Naive B cell (primary cell): ENCODE data around the gene FUBP1. TPM values are rescaled to one million over a fixed set of nuclear protein-coding genes. Genes with fewer than 3 reads are reported as not detected.
"Not testable (repeated sequence)": the region's sequence is repeated elsewhere in the genome, so short reads cannot be mapped to it uniquely, and the experiment has no call there.

Source experiments
- ATAC-seq, 2 donors: fragments of 150-1000 bp; cut with Tn5 transposase; 2 replicates each; pipeline ENCODE4 v1.10.0; 2021; ENCODE audit warnings: low read depth in 2 of 2, mild to moderate bottlenecking in 2 of 2, moderate library complexity in 2 of 2
- DNase-seq: peaks from one replicate; pipeline ENCODE4 v3.0.0; 2022
- H3K27ac Mint-ChIP-seq, 6 donors: one replicate each; pipeline ENCODE4 v1.8.0; 2020 to 2022; ENCODE audit warnings: mild to moderate bottlenecking in 6 of 6, mixed read lengths in 6 of 6, moderate library complexity in 5 of 6, inconsistent platforms in 2 of 6
- H3K27me3 Mint-ChIP-seq, 3 donors: one replicate each; pipeline ENCODE4 v1.8.0; 2021 to 2022; ENCODE audit warnings: mixed read lengths in 3 of 3, mild to moderate bottlenecking in 1 of 3
- H3K36me3 Mint-ChIP-seq, 2 donors: one replicate each; pipeline ENCODE4 v1.8.0; 2020 to 2022; ENCODE audit warnings: mixed read lengths in 2 of 2, inconsistent platforms in 1 of 2, mild to moderate bottlenecking in 1 of 2
- H3K4me1 Mint-ChIP-seq, 3 donors: one replicate each; pipeline ENCODE4 v1.8.0; 2020 to 2022; ENCODE audit warnings: mixed read lengths in 3 of 3, inconsistent platforms in 1 of 3, mild to moderate bottlenecking in 1 of 3, moderate library complexity in 1 of 3
- H3K4me3 Mint-ChIP-seq, 8 donors: one replicate each; pipeline ENCODE4 v1.8.0; 2020 to 2022; ENCODE audit warnings: mild to moderate bottlenecking in 8 of 8, mixed read lengths in 8 of 8, moderate library complexity in 8 of 8, inconsistent platforms in 2 of 8
- H3K9me3 Mint-ChIP-seq, 7 donors: one replicate each; pipeline ENCODE4 v1.8.0; 2020 to 2022; ENCODE audit warnings: mixed read lengths in 7 of 7, mild to moderate bottlenecking in 5 of 7, inconsistent platforms in 2 of 7, moderate library complexity in 1 of 7
- polyA plus RNA-seq, 6 donors: library from polyadenylated mRNA; unstranded; fragments of 300-500 nt; fragmentation: Illumina TruSeq; gene quantifications; one replicate each; pipeline ENCODE4 v1.2.3, GENCODE V29; 2021; ENCODE audit warnings: low read depth in 6 of 6

The FUBP1 gene
- polyA plus RNA-seq, 6 donors from 2014 or later, result 19.8 to 58.4 (median 45.8) TPM

GRCh38 chr1:78003882-78004718 is 25.2 kb upstream of the FUBP1 start:
- Mint-ChIP-seq H3K27me3 (no peaks in the 10 kb centered on the region), H3K4me3 (peak overlapping the region; percentile 87 to 93 (median 90)), H3K9me3 (no peaks in the 10 kb centered on the region), H3K4me1 (peaks cover 18 to 31% (median 25%) of the 10 kb centered on the region in 3 donors), H3K27ac (peak overlapping the region; percentile 98 to 100 (median 99)), H3K36me3 (no peaks in the 10 kb centered on the region)
- ATAC-seq (peak; percentile 58 to 62), DNase-seq (peak; percentile 51)

GRCh38 chr1:78003070-78003746 is 24.3 kb upstream of the FUBP1 start:
- DNase-seq (no peak), ATAC-seq (no peak)
- H3K4me1 Mint-ChIP-seq, result peaks cover 18 to 31% (median 26%) of the 10 kb centered on the region in 3 donors

GRCh38 chr1:78000536-78000935 is 21.7 kb upstream of the FUBP1 start:
- H3K36me3 Mint-ChIP-seq, DNase-seq, H3K4me3 Mint-ChIP-seq, H3K9me3 Mint-ChIP-seq, H3K27me3 Mint-ChIP-seq, ATAC-seq: not testable (repeated sequence)
- peak overlapping the region in 1 of 6 donors; percentile 11 for H3K27ac Mint-ChIP-seq
- H3K4me1 Mint-ChIP-seq, result peaks cover 14 to 17% (median 16%) of the 10 kb centered on the region in 3 donors

More at GRCh38 chr1:78003070-78003746, 24.3 kb upstream of the FUBP1 start:
- Mint-ChIP-seq H3K27ac (peak overlapping the region; percentile 1 to 98 (median 26)), H3K4me3 (peak overlapping the region in 5 of 8 donors; percentile 5 to 90 (median 40)), H3K36me3 (no peaks in the 10 kb centered on the region), H3K27me3 (no peaks in the 10 kb centered on the region), H3K9me3 (no peaks in the 10 kb centered on the region)

- no peaks in the 10 kb centered on the region for H3K9me3 Mint-ChIP-seq
- H3K27me3 Mint-ChIP-seq, result no peaks in the 10 kb centered on the region
- peaks cover 0 to 14% of the 10 kb centered on the region in 2 donors for H3K36me3 Mint-ChIP-seq
- no peak overlapping the region for H3K27ac Mint-ChIP-seq
- ATAC-seq (no peak), DNase-seq (no peak)
- no peak overlapping the region for H3K4me3 Mint-ChIP-seq
- peaks cover 4 to 7% (median 4%) of the 10 kb centered on the region in 3 donors for H3K4me1 Mint-ChIP-seq
Measured at GRCh38 chr1:77996734-77997133, 17.9 kb upstream of the FUBP1 start.

- Mint-ChIP-seq H3K36me3 (peaks cover 0 to 14% of the 10 kb centered on the region in 2 donors), H3K4me3 (no peak overlapping the region)
Measured at GRCh38 chr1:77994117-77994705, 15.3 kb upstream of the FUBP1 start.

GRCh38 chr1:77991638-77992037 is 12.8 kb upstream of the FUBP1 start:
- no peak overlapping the region for H3K4me3 Mint-ChIP-seq

More at GRCh38 chr1:77994117-77994705, 15.3 kb upstream of the FUBP1 start:
- peaks cover 4 to 12% (median 7%) of the 10 kb centered on the region in 3 donors for H3K4me1 Mint-ChIP-seq
- ATAC-seq, result no peak
- DNase-seq, result no peak
- peak overlapping the region in 1 of 6 donors; percentile 48 for H3K27ac Mint-ChIP-seq
- no peaks in the 10 kb centered on the region for H3K9me3 Mint-ChIP-seq
- no peaks in the 10 kb centered on the region for H3K27me3 Mint-ChIP-seq

GRCh38 chr1:77990629-77991204 is 11.8 kb upstream of the FUBP1 start:
- no peak for DNase-seq
- no peak overlapping the region for H3K27ac Mint-ChIP-seq
- no peaks in the 10 kb centered on the region for H3K27me3 Mint-ChIP-seq
- ATAC-seq, result no peak
- no peak overlapping the region for H3K4me3 Mint-ChIP-seq
- H3K9me3 Mint-ChIP-seq, result no peaks in the 10 kb centered on the region
- peaks cover 0 to 9% of the 10 kb centered on the region in 2 donors for H3K36me3 Mint-ChIP-seq
- H3K4me1 Mint-ChIP-seq, result peaks cover 4 to 20% (median 15%) of the 10 kb centered on the region in 3 donors

More at GRCh38 chr1:77991638-77992037, 12.8 kb upstream of the FUBP1 start:
- peaks cover 4 to 18% (median 12%) of the 10 kb centered on the region in 3 donors for H3K4me1 Mint-ChIP-seq
- no peaks in the 10 kb centered on the region for H3K9me3 Mint-ChIP-seq
- H3K27ac Mint-ChIP-seq, result peak overlapping the region in 1 of 6 donors; percentile 27
- no peak for DNase-seq
- no peaks in the 10 kb centered on the region for H3K27me3 Mint-ChIP-seq
- H3K36me3 Mint-ChIP-seq, result peaks cover 0 to 9% of the 10 kb centered on the region in 2 donors
- ATAC-seq, result no peak

- Mint-ChIP-seq H3K36me3 (peaks cover 0 to 8% of the 10 kb centered on the region in 2 donors), H3K27me3 (no peaks in the 10 kb centered on the region), H3K27ac (peak overlapping the region in 1 of 6 donors; percentile 40), H3K4me3 (no peak overlapping the region), H3K4me1 (peaks cover 4 to 20% (median 15%) of the 10 kb centered on the region in 3 donors), H3K9me3 (no peaks in the 10 kb centered on the region)
- no peak for ATAC-seq
- no peak for DNase-seq
Measured at GRCh38 chr1:77989744-77990143, 10.9 kb upstream of the FUBP1 start.

GRCh38 chr1:77987919-77988318 is 9.0 kb upstream of the FUBP1 start:
- Mint-ChIP-seq H3K9me3 (no peaks in the 10 kb centered on the region), H3K27ac (peak overlapping the region in 1 of 6 donors; percentile 8), H3K4me3 (no peak overlapping the region), H3K27me3 (no peaks in the 10 kb centered on the region), H3K36me3 (peaks cover 0 to 1% of the 10 kb centered on the region in 2 donors), H3K4me1 (peaks cover 4 to 20% (median 11%) of the 10 kb centered on the region in 3 donors)
- ATAC-seq (no peak), DNase-seq (no peak)

- Mint-ChIP-seq H3K9me3 (no peaks in the 10 kb centered on the region), H3K27me3 (no peaks in the 10 kb centered on the region), H3K36me3 (no peaks in the 10 kb centered on the region), H3K4me1 (peaks cover 4 to 20% (median 8%) of the 10 kb centered on the region in 3 donors), H3K4me3 (no peak overlapping the region), H3K27ac (no peak overlapping the region)
- ATAC-seq (no peak), DNase-seq (no peak)
Measured at GRCh38 chr1:77986810-77987209, 7.9 kb upstream of the FUBP1 start.

- Mint-ChIP-seq H3K36me3 (no peaks in the 10 kb centered on the region), H3K27ac (no peak overlapping the region), H3K9me3 (no peaks in the 10 kb centered on the region), H3K4me1 (peaks cover 10 to 26% (median 10%) of the 10 kb centered on the region in 3 donors), H3K27me3 (no peaks in the 10 kb centered on the region), H3K4me3 (no peak overlapping the region)
- no peak for ATAC-seq
- no peak for DNase-seq
Measured at GRCh38 chr1:77984629-77985028, 5.8 kb upstream of the FUBP1 start.

- H3K4me1 Mint-ChIP-seq, result peaks cover 10 to 20% (median 10%) of the 10 kb centered on the region in 3 donors
- DNase-seq (no peak), ATAC-seq (no peak)
- no peak overlapping the region for H3K4me3 Mint-ChIP-seq
- no peak overlapping the region for H3K27ac Mint-ChIP-seq
- H3K9me3 Mint-ChIP-seq, result no peaks in the 10 kb centered on the region
- H3K27me3 Mint-ChIP-seq, result no peaks in the 10 kb centered on the region
- H3K36me3 Mint-ChIP-seq, result no peaks in the 10 kb centered on the region
Measured at GRCh38 chr1:77983997-77984355, 5.1 kb upstream of the FUBP1 start.

- H3K4me1 Mint-ChIP-seq, result peaks cover 10 to 17% (median 10%) of the 10 kb centered on the region in 3 donors
- H3K4me3 Mint-ChIP-seq, result not testable (repeated sequence)
Measured at GRCh38 chr1:77983352-77983996, 4.6 kb upstream of the FUBP1 start.

More at GRCh38 chr1:77983352-77983996, 4.6 kb upstream of the FUBP1 start:
- ATAC-seq, H3K36me3 Mint-ChIP-seq, H3K27me3 Mint-ChIP-seq, H3K27ac Mint-ChIP-seq, H3K9me3 Mint-ChIP-seq, DNase-seq: not testable (repeated sequence)
